GM21737 (cell line): ENCODE data around the gene BLACAT1.

Experiments used
- ATAC-seq: cut with Tn5 transposase; IDR thresholded peaks from one replicate; pipeline ENCODE4 v1.9.1; 2021; ENCODE audit warnings: mild to moderate bottlenecking, moderate library complexity; ENCODE audit not compliant: unreplicated experiment

The BLACAT1 gene

DNA sequence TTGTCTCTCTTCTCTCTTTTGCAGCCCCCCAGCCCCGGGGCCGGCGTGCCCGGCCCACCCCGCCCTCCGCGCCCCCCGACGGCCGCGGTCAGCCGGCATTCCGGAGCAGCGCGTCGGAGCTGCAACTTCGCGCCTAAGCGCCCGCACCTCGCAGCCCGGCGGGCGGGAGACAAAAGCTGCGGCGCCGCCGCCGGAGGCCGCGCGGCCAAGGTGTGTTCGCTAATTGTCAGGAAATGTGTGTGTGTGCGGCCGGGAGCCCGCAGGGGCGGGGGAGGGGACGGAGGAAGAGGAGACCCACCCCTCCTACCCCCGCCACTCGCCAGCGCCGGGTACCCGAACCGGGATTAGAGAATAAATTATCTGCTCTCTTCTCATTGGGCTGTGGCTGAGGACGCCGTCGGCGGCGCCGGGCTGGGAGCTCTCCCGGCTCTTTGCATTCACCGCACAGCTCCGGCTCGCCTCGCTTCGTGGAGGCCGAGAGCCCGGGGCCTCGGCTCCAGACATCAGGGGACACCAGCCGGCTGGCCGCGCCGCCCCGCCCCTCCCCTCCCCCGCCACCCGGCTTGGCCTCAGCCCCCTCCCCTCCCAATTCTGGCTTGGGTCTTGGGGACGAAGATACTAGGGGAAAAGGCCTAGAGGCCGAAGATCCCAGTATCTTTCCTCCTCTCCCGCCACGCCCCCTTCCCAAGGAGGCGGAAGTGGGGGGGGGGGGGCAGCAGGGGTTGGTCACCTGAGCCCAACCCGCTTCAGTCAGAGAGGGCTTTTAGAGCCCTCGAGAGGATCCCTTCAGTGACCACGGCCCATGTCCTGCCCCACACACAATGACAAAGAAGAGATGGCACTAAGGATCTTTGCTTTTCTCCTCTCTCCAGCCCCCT, 1.3 kb upstream of the BLACAT1 start:
- ATAC-seq, result no peak

DNA sequence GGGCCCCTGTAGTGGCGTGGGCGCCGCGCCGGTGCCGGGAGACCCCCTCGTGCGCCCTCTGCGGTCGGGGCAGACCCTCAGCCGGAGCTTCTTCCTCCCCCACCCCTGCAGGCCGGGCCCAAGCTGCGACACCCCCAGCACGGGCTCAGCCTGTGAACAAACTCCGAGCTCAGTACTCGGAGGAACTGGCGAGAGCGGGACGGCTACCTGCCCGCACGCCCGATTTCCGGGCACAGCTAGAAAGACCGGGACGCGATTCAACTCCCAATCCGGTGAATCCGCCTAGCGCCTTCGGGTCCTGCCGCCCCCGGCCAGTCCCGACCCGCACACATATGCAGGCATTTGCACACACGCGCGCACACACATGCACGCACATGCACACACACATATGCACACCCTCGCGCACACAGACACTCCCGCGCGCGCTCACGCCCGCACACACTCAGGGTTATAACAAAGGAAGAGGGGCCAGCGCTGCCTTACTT, 580 bp upstream of the BLACAT1 start:
- ATAC-seq, result no peak

DNA sequence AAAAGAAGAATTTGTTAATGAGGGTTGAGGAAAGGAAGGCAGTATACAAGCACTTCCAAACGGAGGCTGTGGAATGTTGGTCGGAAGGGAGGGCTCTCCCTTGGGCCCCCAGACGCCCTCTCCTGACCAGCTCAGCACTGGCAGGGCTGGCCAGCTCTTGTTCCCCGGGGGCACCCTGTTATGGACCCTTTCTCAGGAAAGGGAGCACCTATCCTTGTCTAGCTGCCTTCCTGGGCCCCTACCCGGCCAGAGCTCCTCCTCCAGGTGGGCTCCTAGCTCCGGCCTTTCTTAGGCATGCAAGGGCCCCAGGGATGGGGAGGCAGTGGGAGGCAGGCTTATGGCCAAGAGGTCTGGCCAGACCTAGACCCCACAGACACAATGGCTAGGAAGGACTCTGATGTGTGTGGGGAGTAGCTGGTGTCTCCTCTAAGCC, 926 bp downstream of the BLACAT1 start:
- no peak for ATAC-seq

DNA sequence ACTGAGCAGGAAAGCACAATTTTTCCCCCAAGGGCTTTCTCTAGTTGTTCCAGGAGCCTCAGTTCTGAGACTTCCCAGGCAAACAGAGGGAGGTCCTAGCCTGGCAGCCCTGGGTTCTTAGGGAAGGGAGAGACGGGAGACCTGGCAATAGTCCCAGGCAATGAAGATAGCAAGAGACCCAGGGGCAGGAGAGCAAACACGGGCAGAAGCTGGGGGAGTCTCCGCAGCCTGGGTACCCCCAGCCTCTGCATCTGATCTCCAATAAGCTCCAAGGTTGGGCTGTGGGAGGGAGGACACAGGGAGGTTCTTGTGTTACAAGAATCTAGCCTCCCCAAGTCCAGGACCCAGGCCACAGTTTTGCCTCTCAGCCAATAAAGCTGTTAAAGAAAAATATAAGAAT, 2.4 kb downstream of the BLACAT1 start:
- ATAC-seq, result no peak

DNA sequence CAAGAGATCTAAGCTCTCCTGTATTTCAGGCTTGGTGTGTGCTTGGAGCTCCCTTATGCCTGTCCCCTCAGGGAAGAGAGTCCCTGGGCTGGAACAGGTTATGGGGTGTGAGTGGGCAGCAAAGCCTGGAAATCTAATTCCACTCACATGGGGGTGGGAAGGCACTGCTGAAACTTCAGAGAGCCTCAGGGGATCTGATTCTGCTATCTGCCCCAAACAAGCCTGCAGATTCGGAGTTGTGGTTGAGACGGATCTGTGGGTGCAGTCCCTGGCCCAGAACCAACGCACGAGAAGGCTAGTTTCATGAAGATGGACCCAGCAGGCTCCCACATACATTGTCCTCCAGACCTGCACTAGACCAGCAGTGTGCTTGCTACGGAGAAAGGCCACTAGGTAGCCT, 2.9 kb downstream of the BLACAT1 start:
- ATAC-seq, result no peak

DNA sequence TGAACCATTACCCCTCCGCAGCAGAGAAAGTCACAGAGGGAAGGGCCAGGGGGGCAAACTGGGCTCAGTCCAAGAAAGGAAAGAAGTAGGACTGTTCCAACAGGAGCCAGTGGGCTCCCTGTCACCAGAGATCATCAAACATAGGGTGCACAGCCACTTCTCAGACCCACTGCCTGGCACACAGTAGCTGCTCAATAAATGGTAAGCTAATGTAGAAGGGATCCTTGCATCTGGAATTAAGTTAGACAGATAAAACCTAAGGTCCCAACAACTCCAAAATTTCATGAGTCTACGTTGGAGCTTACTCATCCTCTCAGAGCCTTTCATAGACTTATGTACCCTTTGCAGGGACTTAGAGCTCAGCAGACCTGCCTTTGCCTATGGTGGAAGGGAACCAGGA, 3.5 kb downstream of the BLACAT1 start:
- no peak for ATAC-seq

DNA sequence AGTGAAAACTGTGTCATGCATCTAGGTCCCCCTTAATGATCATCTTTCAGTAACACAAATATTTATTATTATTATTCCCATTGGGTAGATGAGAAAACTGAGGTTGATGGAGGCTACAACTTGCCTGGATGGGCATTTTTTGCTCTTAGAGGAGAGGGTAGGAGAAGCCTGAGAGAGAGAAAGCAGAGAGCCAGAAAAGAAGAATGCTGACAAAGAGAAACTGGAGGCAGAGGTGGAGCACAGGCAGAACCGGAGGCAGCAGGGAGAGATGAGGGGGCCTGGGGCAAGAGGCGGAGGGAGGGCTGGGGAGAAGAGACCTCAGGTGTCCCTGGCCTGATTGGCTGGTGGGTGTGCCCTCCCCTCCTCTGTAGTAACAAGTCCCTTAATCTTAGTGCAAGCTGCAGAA, 4.1 kb downstream of the BLACAT1 start:
- no peak for ATAC-seq

DNA sequence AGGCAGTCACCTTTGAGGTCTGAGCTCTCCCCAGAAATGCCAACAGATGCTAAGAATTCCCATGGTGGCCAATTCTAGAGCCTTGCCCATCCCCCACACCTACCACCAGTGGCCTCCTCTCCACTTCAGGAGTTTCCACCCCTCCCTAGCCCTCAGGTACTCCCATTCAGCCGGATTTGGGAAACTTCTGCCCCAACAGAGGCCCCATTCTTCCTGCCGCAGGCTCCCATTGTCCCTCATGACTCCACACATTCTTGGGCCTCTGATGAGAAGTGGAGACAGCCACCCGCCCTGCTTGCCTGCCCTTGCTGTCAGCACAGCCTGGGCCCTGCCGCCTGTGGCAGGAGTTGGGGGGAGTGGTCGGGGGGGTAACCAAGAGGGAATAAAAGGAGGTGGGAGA, 4.6 kb downstream of the BLACAT1 start:
- ATAC-seq, result no peak

DNA sequence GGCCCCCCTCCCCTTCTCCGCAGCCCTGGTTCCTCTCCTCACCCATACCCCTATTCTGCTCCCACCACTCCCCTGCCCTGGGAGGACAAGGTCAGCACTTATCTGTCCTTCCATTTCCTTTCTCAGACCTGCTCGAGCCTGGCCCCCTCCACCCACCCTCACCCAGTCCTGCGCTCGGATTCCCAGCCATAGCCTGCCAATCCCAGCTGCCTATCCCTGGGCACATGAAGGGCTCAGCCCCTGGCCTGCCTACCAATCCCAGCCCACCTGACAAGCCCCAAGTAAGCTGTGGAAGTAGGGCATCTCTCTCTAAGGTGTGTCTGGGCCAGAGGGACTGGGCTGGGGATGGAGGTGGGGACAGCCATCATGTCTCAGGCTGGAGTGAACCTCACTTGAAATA, 5.4 kb downstream of the BLACAT1 start:
- no peak for ATAC-seq

DNA sequence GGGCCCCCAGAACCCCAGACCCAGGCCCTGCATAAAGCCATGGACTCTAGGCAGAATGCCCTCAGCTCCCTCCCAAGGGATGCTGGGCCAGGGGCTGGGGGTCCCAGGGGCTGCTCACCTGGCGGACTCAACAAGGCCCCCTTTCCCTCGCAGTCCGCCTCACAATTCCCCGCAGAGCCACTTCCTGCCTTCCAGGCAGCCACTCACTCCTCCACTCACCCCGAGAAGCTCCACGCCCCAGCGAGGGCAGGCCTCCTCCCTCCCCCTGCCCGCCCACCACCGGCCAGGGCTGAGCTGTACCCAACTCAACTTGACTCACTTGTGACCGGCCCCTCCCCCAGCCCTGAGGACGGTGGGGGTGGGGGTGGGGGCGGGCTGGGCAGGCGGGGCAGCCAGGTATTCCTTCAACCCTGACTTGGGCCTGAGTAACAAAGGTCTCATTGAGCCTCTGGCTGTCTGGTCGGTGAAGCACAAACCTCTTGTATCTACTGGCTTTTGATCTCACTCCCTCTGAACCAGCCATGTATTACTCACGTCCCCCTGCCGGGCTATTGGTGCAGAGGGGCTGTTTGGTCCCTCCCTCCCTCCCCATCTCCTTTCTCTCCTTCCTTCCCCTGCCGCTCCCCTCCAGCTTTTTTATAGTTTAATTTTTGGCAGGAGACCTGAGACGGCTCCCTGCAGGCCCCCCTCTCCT, 5.9 kb downstream of the BLACAT1 start:
- no peak for ATAC-seq

DNA sequence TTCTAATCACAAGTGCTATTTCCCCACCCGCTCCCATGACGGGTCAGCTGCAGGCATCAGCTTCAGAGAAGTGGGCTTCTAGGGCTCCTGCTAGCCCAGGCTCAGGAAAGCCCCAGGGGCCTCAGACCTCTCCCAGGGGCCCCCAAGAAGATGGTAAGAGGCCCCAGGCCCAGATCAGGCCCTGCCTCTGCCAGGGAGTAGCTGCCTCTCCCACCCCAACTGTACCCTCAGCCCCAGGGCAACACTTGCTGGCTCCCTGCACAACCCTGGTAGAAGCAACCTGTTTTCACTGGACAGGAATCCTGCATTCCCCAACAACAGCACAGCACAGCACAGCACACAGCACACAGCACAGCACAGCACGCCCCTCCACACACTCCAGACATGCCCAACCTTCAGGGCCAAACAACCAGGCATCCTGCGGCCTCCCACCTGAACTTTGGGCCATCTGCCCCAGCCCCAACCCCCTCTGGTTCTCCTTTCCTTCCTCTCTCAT, 6.5 kb downstream of the BLACAT1 start:
- no peak for ATAC-seq

DNA sequence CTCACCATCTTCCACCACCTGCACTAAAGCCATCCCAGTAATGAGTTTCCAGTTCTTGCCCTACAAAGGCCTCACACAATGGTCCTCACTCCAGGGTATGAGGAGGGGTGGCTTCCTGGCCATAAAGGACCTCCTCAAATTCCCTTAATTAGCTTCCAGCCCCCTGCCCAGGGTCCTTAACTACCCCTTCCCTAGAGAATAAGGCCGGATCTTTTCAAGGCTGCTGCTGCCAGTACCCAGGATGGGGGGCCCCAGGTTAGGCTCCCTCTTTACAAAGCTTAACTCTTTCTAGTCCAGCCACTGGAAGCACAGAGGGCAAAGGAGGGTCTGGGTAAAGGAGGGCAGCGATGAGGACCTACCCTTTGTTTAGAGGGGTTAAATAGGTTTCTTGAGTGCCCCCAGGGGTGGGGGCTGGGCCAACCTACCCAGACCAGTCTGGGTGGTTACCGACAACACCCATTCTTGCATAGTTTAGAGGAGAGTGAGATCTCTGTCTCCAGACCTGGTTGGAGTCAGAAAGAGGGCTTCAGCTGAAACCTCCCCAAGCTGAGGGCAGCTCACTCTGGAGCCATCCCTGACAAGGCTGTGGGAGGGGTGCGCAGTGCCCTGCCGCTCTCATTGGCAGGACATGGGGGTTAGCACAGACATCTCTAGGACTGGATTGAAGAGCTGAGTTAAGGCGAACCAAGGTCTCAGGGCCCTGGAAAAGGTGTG, 7.1 kb downstream of the BLACAT1 start:
- ATAC-seq, result no peak

DNA sequence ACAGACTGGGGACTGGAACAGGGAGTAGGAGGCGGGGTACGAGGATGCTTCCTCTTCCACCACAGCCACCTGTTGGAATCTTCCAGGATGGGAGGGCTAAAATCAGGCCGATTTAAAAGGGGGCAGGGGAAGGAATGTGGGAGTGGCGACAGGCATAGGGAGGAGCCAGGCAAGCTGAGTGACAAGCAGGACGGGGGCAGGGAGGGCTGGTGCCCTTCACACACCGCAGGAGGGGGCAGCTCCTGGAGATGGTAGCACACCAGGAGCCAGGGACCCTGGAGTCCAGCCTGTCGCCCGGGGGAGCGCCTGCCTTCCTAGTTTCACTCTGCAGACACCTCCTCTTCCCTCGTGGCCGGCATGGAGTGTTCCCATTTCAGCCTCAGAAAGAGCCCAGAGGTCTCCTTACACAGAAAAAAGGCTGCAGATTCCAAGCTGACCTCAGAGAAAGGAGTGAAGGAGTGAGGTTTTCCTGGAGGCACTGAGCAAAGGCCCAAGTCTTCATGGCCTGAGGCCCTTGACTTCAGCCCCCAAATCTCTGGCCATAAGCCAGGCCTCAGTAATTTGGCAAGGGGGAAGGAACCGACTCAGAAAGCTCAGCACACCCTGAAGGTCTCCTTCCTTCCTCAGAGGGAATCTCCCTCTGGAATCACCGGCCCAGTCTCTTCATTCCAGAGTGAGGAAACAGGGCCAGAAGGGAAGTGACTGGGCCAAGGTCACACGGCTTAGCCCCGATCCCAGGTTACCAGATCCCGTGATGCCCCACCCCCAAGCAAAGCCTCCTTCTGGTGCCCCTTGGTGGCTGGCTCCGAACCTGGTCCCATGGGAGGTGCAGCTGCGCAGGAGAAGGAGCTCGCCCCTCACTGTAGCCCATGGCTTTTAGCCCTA, 8.1 kb downstream of the BLACAT1 start:
- ATAC-seq, result no peak

DNA sequence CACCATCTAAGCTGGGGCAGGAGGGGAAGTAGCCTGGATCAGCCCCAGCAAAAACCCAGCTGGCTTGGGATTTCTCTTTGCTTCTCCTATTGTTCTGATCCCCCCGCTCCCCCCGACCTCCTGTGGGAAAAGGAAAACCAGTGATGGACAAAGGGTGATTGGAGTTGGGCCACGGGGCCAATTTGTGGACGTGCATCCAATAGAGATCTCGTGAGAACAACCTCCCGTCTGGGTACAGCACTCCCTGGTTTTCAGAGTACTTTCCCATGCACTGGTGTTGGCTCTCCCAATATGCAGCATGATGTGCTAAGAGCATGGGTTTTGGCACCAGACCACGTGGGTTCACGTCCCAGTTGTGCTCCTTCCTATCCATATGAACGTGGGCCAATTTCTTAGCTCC, 9.0 kb downstream of the BLACAT1 start:
- ATAC-seq, result no peak

DNA sequence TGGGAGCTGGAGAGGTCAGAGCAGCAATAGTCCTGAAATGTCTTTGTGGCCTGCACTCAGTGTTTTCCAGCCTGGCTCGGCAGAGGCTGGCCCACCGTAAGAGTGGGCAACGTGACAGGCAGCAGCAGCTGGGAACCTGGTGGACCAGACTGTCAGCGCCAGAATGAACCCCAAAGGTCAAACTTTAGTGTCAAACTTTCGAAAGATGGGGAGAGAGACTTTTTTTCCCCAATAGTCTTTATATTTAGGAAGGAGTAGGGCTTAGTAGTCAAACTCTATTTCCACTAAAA, 10.3 kb downstream of the BLACAT1 start:
- ATAC-seq, result no peak

DNA sequence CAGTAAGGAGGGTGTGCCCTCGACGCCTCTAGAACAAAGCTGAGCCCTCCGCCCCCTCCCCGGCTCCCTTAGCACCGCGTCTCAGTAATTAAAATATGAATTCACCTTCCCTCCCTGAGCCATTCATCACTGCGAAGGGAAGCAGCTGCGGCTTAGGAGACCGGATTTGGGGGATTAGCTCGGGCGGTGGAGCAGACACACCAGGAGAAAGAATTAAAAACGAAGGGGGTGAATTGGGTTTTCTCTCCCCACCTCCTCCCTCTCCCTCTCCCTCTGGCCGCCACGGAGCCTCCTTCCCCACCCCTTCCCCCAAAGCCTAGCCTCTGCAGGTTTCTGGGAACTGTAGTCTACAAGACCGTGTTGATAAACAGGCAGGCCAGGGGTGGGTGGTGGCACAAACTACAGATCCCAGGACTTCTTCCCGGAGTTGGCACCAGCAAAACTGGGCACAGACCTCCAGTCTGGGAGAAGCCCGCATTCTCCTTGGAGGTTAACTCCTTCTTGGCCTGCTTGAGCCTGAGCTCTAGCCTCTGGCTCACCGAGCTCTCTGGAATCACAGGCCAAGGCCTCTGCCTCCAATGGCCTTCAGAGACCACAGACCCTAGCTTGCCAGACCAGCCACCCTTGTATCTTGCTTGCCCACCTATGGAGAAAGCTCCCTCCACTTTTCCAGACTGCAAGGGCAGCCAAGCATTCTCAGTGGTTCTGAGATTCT, 10.8 kb downstream of the BLACAT1 start:
- ATAC-seq, result no peak

DNA sequence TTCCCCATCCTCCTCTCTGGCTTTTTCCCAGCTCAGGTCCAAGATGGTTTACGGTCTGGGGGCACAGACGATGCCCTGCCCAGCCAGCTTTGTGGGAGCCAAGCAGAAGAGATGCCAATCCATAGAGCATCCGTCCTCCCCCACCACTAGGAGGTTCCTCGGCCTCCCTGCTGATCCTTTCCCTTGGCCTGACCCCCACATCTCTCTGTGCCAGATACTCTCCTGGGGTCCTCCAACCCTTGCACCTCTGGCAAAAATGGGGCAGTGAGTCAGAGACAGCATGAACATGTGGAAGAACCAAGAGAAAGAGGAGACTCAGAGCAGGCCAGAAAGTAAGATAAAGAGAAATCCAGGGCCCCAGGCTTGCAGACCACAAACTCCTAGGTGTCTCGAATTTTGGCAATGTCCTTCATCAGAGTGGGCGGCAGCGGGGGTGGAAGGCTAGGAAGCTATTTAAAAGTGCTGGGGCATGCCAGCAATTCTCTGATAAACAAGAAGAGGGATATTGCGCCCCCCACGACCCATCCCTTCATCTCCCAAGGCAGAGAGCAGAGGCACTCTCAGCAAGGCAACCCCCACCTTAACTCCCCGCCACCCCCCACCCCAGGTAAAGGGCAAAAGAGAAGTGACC, 11.4 kb downstream of the BLACAT1 start:
- no peak for ATAC-seq

DNA sequence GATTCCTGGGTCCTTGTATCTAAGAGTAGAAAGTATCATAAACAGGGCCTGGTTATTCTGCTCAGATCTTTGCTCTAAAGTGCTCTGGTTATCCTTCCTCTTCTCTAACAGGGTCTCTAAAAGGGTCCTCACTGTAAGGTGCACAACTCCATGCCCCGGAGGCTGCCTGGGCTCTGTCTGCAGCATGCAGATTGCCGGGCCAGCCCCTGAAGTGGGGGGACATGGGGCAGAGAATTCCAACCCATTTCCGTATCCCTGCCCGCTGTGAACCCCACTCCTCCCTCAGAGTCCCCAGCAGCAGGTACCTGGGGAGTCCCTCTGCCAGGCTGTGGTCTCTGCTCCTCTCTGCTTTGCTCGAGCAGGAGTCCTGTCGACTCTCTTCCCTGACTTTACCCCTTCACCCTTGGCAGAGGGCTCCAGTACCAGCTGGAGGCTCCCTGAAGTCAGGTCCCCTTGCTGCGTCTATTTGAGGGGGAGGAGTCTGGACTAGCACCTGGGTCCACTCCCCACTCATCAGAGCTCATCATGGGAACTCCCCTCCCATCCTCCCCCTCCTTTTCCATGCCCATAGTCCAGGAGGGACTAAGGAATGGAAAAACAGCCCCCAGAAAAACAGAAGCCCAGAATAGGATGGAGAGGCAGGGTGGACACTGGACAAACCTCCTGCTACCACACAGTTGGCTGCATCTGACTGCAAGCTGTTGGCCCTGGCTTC, 12.1 kb downstream of the BLACAT1 start:
- ATAC-seq, result no peak
